GM21381 (cell line): ENCODE data around the gene AFM.
"Not testable (repeated sequence)": the region's sequence is repeated elsewhere in the genome, so short reads cannot be mapped to it uniquely, and the experiment has no call there.

ENCODE experiments used
- ATAC-seq: cut with Tn5 transposase; IDR thresholded peaks from one replicate; pipeline ENCODE4 v1.9.1; 2021; ENCODE audit warnings: mild to moderate bottlenecking, moderate library complexity; ENCODE audit not compliant: unreplicated experiment

Gene AFM

GRCh38 chr4:73501664-73502265 lies 20.2 kb downstream of the AFM start:
- no peak for ATAC-seq

GRCh38 chr4:73505567-73505966 lies 24.0 kb downstream of the AFM start:
- ATAC-seq: no peak

- ATAC-seq: no peak
Observed at GRCh38 chr4:73507541-73507940, 26.0 kb downstream of the AFM start.

GRCh38 chr4:73508651-73509050 lies 27.1 kb downstream of the AFM start:
- no peak for ATAC-seq

- ATAC-seq: no peak
Observed at GRCh38 chr4:73518340-73518739, 36.8 kb downstream of the AFM start.

GRCh38 chr4:73520821-73521220 lies 39.3 kb downstream of the AFM start:
- ATAC-seq: no peak

GRCh38 chr4:73523126-73523525 lies 41.6 kb downstream of the AFM start:
- no peak for ATAC-seq

GRCh38 chr4:73525611-73526010 lies 44.1 kb downstream of the AFM start:
- no peak for ATAC-seq

- ATAC-seq: peak; percentile 69
Observed at GRCh38 chr4:73527196-73527595, 45.7 kb downstream of the AFM start.

- no peak for ATAC-seq
Observed at GRCh38 chr4:73528171-73528570, 46.6 kb downstream of the AFM start.

- ATAC-seq: no peak
Observed at GRCh38 chr4:73533515-73534422, 52.2 kb downstream of the AFM start.

GRCh38 chr4:73538162-73538561 lies 56.6 kb downstream of the AFM start:
- ATAC-seq: no peak

GRCh38 chr4:73539386-73539785 lies 57.8 kb downstream of the AFM start:
- no peak for ATAC-seq

- no peak for ATAC-seq
Observed at GRCh38 chr4:73540826-73541225, 59.3 kb downstream of the AFM start.

- no peak for ATAC-seq
Observed at GRCh38 chr4:73541251-73541650, 59.7 kb downstream of the AFM start.

- ATAC-seq: no peak
Observed at GRCh38 chr4:73544620-73545019, 63.1 kb downstream of the AFM start.

GRCh38 chr4:73550865-73551264 lies 69.3 kb downstream of the AFM start:
- not testable (repeated sequence) for ATAC-seq
